Amniotic stem cell (primary cell): ENCODE measurements around the gene TIMM8B.
"Not testable (repeated sequence)": the region's sequence is repeated elsewhere in the genome, so short reads cannot be mapped to it uniquely, and the experiment has no call there.

Source experiments
- DNase-seq: peaks from one replicate; lab custom pipeline; 2025; lab: John Stamatoyannopoulos, UW

Gene TIMM8B, protein sequence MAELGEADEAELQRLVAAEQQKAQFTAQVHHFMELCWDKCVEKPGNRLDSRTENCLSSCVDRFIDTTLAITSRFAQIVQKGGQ

DNA sequence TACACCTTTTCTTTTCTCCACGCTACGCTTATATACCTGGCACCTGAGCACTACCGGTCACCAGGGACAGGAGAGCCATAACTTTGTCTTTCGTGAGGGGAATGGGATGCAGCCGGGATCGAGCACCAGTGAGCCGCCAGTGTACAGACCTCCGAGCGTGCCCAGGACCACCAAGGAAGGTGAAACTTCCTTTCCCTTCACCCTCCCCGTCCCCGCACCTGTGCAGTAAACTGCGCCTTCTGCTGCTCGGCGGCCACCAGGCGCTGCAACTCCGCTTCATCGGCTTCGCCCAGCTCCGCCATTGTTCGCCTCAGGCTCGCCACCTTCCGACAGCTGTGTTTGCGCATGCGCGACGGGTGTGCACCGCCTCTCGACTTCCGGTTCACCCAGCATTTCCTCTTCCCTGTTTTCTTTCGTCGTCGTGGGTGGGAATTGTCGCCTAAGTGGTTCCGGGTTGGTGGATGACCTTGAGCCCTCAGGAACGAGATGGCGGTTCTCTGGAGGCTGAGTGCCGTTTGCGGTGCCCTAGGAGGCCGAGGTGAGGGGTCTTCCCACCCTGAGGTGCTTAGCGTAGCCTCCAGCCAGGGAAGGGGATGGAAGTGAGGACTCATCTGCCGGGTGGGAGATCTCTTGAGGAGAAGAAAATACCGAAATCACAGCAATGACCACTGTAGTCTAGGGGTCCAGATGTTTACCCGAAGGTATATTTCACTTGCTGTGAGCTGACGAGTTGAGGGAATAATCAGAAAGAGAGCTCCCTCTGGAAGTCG is at the start of gene TIMM8B, which contains the start of gene SDHD:
Gene TIMM8B (minus strand): TSS at position 335 of the 770 bp plus-strand sequence. CDS start 33 bp downstream, at position 302.
Gene SDHD (plus strand): TSS at position 452 of the 770 bp plus-strand sequence. CDS start 35 bp downstream, at position 487.
- DNase-seq = peak; percentile 91

DNA sequence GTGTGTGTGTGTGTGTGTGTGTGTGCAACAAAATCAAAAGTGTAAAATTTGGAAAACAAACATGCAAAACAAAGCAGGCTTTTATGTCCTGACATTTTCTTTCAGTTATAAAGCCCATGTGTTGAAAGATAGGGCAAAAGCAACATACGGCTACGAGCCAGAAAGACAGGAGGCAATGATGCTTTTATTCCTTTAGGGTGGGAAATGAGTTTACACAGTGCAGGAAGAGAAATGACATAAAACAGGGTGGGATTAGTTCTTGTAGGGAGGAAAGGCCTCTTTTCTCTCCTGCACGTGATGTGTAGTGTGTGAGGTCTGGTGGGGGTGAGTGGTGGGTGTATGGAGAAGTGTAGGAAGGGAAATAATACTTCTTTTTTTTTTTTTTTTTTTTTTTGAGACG is 47.9 kb upstream of the TIMM8B start:
- no peak for DNase-seq

DNA sequence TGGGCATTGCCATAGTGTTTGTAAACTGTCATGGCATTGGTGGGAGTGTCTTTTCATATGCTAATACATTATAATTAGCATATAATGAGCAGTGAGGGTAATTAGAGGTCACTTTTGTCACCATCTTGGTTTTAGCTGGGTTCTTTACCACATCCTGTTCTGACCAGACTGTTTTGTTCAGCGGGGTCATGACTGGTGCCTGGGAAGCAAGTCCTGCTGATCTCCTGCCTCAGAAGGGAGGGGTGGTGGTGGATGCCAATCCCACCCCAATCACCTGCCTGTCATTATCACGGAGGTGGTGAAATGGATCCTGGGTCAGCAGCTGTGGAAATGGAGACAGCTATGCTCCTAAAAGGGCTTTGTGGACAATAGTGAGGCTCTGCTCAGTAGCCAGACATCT is 46.2 kb upstream of the TIMM8B start:
- no peak for DNase-seq

DNA sequence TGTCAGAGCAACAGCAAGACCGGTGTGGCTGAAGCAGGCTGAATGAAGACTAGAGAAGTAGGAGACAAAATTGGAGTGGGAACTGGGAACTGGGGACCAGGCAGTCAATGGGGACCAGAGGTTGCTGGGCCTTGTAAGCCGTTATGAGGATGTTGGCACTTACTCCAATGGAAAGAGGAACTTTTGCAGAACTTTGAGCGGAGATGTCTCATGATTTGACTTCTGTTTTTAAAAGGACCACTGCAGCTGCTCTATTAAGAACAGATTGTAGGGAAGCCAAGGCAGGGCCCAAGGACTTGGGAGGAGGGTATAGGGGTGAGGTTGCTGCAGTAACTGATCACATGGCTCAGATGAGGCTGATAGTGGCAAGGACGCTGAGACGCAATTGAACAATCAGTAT is 43.1 kb upstream of the TIMM8B start:
- DNase-seq = no peak

DNA sequence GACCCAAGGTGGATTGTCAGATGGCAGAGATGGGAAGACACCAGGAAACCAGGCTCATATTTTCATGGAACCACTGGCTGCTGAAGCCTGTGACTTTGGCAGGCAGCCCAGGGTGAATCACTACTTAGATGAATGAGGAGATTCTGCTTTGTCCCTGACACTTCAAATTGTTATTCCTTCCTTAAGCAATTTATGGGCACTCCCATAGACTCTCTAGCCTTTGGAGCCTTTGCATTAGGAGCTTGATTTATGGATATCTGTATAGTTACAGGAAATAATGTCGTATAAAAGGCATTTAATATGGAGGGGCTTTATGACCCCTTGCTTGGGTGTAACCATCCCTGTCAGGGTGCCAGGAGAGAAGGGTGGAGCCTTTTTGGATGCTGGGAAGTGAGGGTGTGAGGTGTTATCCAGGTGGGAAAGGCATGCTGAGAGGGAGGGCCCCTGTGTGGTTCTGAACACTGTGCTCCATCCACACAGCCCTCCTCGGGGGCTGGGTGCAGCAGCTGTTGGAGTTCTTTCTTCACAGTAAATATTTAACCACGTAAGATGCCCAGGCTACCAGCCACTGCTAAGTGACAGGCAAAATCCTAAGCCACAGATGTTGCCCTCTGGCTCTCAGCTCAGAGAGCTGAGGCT is 42.0 kb upstream of the TIMM8B start:
- DNase-seq = peak; percentile 66

DNA sequence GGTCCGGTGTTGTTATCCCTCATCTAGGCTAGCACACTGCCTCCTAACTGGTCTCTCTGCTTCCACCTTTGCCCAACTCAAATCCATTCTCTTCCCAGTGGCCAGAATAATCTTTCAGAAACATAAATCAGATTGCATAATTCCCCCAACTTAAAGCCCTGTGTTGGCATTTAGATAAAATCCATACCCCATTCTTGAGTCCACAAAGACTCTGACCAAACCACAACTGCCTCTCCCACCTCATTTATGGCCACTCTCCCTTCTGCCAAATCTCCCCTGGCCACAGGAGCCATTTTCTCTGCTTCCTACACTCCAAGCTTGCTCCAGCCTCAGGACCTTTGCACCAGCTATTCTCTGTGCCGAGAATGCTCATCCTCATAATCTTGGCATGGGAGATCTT is 40.5 kb upstream of the TIMM8B start:
- no peak for DNase-seq

DNA sequence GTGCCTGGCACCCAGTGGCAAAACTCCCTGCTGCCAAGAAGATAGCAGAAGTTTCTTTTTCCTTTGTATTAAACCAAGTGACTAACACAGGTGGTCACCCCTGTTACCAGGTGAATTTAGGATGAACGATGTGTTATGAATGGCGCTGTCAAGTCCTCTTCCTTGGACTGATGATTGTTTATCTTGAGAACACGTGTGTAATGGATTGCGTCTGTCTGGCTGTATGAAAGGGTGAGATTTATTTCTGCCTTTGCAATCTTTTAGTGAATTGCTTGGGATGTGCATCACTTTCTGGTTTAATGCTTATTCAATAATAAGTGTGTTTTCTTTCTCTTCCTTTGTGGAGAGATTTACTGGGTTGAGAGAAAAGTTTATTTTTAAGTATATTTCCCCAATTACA is 36.6 kb upstream of the TIMM8B start:
- no peak for DNase-seq

DNA sequence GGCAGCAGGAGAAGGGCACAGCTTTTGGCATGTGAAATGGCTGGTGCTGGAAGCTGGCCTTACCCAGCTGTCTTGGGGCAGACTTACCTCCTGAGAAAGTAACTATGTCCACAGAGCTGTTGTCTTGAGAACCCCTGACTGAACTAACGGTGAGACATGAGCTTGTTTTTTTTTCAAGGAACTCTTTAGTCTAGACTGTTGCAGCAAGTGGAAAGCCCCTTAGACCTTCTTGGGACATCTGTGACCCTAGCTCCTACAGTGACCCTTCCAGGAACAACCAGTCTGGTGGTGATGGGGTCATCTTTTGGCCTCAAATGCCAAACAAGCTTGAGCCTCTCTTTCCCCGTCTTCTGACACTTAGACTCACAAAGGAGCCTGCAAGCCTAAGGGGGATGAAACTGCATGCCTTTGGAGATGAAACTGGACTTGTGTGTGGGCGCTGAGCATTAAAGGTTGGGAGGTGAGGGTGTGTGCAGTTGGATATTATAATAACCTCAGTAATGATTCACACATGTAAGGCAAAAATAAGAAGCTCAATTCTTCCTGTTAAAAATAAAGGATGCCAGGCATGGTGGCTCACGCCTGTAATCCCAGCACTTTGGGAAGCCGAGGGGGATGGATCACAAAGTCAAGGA is 35.5 kb upstream of the TIMM8B start:
- DNase-seq = no peak

DNA sequence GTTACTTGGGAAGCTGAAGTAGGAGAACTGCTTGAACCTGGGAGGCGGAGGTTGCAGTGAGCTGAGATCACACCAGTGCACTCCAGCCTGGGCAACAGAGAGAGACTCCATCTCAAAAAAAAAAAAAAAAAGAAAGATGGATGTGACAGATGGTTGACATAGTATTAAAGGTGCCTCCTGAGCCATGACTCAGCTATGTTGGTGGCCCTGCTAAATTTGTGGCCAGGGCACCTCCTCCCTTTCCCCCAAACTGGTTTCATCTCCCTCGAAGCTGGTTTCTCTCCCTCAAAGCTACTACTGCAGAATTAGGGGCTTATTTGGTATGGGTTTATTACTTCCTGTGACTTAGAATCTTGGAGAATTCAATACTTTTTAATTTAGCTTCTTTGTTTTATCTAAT is 31.6 kb upstream of the TIMM8B start:
- no peak for DNase-seq

DNA sequence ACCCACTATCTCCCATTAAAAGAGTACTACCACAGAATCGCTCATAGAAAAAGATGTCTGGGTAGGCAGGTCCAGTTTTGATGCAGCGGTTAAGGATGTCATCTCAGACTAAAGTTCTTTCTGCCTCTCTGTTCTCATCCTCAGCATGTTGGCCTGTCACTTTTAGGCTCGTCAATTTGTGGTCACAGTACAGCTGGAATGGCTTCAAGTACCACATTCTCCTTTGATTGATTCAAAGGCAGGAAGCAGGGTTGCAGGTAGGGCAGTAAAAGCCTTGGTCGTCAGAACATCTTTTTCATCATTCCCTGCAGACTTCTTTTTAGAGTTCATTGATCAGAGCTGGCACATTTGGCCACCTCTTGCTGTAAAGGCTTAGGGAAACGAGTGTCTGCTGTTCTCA is 28.8 kb upstream of the TIMM8B start:
- DNase-seq = no peak

DNA sequence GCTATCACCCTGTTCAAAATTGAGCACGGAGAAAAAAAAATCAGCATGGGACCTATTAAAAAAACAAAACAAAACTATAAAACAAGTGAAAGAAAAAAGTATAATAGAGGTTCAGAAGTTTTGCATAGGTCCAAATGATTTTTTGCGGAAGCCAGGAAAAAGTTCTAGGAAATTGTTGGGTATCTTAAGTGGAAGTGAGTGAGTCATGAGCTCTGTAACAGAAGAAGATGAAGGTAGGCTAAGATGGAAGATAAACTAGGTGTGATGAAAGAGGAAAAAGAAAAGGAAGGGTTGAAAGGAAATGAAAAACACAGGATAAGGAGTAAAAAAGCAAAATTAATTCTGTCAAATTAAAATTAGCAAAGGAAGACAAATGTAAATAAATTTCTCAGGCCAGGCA is 27.9 kb upstream of the TIMM8B start:
- DNase-seq = no peak

DNA sequence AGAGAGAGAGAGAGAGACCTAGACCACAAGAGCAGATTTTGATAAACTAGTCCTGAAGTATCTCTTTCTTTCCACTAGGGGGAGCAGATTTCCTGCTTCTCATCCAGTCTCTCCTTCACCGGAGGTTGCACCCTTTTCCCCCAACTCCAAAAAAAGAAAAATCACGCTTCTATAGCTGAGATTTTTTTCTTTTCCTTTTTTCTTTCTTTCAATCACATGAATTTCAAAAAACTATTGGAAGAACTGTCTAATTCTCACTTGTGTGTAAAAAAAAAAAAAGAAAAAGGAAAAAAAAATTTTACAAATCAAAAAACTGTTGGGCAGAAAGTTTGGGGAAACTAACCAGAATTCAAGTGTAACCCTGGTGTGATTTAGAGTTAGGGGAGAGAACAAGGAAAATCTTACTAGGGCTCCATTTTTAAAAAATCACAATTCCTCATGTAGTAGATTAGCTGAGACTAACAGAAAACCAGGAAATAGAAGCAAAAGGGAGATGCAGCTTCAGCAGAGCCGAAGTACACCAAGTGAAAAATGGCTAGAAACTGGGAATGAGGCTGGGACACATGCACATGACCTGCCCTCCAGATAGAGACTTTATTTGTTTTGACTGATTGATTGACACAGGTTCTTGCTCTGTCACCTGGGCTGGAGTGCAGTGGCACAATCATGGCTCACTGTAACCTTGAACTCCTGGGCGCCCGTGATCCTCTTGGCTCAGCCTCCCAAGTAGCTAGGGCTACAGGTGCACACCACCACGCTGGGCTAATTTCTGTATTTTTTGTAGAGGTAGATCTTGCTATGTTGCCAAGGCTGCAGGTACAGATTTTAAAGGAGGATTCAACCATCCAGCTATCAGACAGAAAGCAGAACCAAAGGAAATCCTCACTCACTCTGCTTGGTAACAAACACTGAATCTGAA is 27.2 kb upstream of the TIMM8B start:
- DNase-seq = peak; percentile 37

DNA sequence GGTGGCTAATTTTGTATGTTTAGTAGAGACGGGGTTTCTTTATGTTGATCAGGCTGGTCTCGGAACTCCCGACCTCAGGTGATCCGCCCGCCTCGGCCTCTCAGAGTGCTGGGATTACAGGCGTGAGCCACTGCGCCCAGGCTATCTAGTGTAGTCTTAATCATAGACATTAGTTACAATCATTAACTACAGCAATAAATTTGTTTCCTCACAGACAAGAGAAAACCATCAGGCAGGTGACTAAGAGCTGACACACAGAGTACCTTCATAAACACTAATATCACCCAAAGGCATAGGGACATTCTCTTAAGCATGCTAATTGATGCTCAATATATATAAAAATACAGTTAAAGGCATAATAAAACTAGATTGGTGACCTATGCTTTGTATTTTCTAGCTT is 19.5 kb upstream of the TIMM8B start:
- DNase-seq = no peak

DNA sequence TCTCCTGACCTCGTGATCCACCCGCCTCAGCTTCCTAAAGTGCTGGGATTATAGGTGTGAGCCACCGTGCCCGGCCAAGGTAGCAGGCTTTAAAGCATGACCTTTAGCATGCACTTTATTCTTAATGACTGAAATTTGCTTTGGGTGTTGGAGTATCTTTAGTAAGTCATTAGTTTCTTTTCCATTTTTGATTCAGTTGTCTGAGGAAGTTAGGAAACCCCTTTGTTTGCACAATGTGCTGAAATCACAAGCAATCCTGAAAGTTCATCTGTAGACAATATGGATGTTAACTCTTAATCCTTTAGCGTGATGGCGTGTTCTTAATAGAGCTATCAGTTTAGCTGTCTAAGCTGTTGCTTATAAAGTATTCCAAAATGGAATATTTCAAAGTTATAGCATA is 16.9 kb upstream of the TIMM8B start:
- DNase-seq = no peak

DNA sequence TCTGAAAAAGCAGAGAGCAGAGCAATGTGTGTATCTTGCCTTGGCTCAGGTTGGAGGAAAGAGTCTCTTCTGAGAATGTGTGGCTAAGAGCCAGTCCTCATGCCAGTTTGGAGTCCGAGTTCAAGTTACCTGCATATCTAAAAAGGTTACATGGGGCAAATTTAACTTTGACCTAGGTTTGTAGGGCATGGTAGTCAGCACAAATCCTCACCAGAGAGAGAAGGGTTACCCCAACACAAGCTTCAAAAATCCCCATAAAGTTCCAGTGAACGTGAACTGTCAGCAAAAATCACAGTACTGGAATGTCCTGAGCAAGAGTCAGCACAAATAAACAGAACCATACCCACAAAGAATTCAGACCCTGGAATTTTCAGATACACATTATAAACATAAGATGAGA is 13.9 kb upstream of the TIMM8B start:
- no peak for DNase-seq

DNA sequence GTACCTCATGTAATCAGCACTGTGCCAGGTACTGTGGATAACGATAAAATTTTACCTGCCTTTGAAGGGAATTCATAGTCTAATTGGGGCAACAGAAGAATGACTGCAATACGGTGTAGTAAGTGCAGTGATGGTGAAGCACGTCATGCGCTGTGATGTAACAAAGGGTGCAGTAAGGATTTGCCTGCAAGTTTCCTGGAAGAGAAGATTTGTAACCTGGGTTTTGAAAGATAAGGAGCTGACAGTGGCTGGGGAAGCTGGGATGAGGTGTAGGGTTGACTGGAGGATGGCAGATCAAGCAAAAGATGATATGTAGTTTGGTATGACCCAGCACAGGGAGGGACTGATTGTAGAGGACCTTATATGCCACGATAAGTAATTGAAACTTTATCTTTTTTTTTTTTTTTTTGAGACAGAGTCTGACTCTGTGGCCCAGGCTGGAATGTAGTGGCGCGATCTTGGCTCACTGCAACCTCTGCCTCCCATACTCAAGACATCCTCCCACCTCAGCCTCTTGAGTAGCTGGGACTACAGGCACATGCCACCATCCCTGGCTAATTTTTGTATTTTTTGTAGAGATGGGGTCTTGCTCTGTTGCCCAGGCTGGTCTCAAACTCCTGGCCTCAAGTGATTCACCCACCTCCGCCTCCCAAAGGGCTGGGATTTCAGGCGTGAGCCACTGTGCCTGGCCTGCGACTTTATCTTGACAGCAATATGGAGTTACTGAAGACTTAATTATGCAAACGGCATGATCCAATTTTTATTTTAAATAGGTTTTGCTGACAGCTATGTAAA is 11.4 kb upstream of the TIMM8B start:
- DNase-seq = no peak

DNA sequence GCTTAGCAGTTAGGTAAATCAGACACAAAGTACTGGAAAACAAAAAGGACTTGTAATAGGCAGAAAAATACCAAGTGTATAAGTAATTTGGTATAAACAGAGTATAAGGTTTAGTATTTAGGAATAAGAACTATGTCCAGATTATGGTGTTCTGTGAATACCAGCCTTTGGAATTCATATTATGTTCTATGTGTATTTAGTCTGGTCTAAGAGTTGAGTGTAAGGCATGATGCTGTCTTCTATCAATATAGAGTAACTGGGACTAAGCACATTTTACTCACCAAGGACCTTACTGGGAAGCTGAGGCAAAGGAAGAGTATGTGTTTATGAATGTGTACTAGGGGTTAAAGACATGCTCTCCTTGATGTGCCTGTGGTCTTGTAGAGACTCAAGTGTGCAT is 9.6 kb upstream of the TIMM8B start:
- DNase-seq = no peak

DNA sequence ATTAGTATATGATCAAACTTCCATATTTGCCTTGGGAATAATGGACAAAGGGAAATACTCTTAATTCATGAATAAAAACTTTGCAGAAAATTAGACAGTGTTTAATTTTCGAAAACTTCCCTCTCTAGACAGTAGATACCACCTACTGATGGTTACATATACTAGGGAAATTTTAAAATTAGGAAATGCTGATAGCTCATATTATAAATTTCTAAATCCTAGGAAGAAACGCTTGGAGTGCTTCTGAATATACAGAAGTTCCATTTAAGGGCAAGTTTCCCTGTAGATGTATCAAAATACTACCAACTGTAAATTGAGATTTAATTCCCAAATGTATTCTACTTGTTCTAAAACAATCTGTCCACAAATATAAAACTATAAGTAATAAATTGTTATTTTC is 8.7 kb upstream of the TIMM8B start:
- DNase-seq = not testable (repeated sequence)

DNA sequence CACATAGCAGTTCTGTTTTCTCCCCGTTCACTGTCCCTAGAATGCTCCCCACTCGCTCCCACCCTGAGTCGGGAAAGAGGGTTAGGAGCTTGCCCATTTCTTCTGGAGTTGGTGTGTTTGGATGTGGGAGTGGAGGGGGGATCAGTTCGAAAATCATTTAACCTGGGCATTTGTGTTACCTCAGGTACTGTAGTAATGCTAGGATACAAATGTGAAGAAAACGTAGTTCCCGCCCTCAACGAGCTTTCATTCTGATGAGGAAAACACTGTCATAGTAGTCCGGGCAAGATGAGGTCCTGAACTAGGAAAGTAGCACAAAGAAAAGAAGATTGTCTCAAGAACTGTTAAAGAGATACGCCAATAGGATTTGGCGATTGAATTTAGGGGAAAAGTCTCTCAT is 656 bp upstream of the TIMM8B start:
- DNase-seq = no peak

DNA sequence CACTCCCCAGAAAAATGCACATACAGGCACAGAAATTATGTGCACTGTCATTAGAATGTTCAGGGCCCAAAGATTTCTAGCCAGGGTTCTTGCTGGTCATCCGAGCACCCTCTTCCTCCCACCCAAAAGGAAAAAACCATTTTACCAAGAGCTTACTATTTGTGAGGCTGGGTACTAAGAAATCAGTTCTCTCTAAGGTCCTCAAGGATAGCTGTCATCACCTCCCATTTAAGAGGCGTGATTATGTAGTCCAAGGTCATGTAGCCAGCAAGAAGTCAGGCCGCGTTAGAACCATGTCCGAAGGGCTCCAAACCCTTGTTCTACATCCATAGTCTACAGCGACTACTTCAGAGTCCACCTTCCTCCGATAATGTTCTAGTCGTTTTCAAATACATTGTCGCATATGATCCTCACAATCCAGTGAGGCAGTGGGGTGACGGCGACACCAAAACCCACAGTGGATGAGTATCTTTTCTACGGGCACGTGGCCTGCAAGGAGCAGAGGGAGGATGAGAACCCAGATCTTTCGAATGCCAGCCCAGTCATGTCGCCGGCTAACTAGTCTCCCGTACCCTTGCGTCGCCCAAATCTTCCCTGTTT is 634 bp downstream of the TIMM8B start:
- DNase-seq = no peak

DNA sequence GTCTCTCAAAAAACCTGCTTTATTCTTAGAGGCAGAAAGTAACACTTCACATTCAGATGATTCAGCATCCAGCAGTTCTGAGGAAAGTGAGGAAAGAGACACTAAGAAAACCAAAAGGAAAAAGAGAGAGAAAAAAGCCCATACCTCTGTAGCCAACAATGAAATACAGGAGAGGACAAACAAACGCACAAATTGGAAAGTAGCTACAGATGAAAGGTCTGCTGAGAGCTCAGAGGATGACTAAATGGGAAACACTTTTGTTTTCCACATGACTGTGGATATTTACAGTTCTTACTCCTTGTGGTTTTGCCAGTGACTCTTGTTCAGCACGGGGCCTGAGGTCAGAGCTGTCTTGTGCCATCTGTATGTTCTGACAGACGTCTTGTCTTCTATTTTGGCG is 3.8 kb downstream of the TIMM8B start:
- DNase-seq = no peak
